Activated CD8-positive, alpha-beta T cell treated with anti-CD3 and anti-CD28 coated beads for 36 hours (primary cell): ENCODE results near the gene TMEM132D. TPM values are rescaled to one million over a fixed set of nuclear protein-coding genes. Genes with fewer than 3 reads are reported as not detected.

Experiments
- ATAC-seq: fragments of 200-7000 bp; cut with Tn5 transposase; one replicate; pipeline ENCODE4 v1.10.0; 2021; ENCODE audit warnings: mild to moderate bottlenecking, moderate library complexity
- CTCF ChIA-PET: fragments of 350-600 bp; sonication (Branson Sonifier 250); formaldehyde crosslinking; loops from one replicate; lab custom pipeline; 2021; ENCODE audit warnings: antibody characterized with exemption; lab: Charles Lee
- POLR2A ChIA-PET: fragments of 350-600 bp; sonication (Branson Sonifier 250); formaldehyde crosslinking; loops from one replicate; lab custom pipeline; 2021; ENCODE audit warnings: antibody characterized with exemption; lab: Charles Lee
- DNase-seq: peaks from one replicate; pipeline ENCODE4 v3.0.0-alpha.2; 2020
- H3K27ac Mint-ChIP-seq: one replicate; pipeline ENCODE4 v1.8.0; 2021; ENCODE audit warnings: mild to moderate bottlenecking, mixed read lengths
- H3K27me3 Mint-ChIP-seq: one replicate; pipeline ENCODE4 v1.8.0; 2021; ENCODE audit warnings: mixed read lengths
- H3K36me3 Mint-ChIP-seq: one replicate; pipeline ENCODE4 v1.8.0; 2021; ENCODE audit warnings: low read depth, mixed read lengths
- H3K4me1 Mint-ChIP-seq: one replicate; pipeline ENCODE4 v1.8.0; 2021; ENCODE audit warnings: low read depth, mixed read lengths
- H3K4me3 Mint-ChIP-seq: one replicate; pipeline ENCODE4 v1.8.0; 2021; ENCODE audit warnings: mild to moderate bottlenecking, moderate library complexity, mixed read lengths
- H3K9me3 Mint-ChIP-seq: one replicate; pipeline ENCODE4 v1.8.0; 2021; ENCODE audit warnings: mixed read lengths
- intact Hi-C: fragments of 100-400 bp; cut with micrococcal nuclease; formaldehyde crosslinking; loops from one replicate; pipeline ENCODE4 v1.10.0; 2022
- total RNA-seq, 2 experiments: library from RNA; stranded (reverse); gene quantifications; one replicate each; pipeline ENCODE4 v1.2.3, GENCODE V29; 2021
- TF ChIP-seq, protein P1 (sequence below): fragments of 200-600 bp; IDR thresholded peaks from one replicate; pipeline ENCODE4 v1.8.0; 2022; ENCODE audit warnings: antibody characterized with exemption, mild to moderate bottlenecking

Gene TMEM132D
- total RNA-seq, 2 experiments from 2014 or later, result not detected

DNA sequence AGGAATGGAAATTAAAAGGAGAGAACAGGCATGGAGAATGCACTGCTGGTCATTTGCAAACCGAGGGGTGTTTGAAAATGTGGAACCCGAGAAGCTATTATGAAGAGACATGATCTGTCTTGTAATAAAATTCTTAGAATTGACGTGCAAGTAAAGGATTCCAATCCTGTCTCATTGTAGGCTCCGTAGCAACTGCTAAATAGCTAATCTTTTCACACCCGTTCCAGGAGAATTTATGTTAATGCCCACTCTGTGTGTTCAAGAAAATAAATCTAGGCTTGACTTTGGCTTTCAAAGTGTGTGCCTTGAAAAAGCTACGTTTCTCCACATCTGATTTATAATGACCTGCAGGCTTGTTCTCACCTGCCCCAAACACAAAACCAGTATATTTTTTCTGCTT is 669.6 kb downstream of the TMEM132D start:
- Mint-ChIP-seq H3K27me3 (no peaks in the 10 kb centered on the region), H3K4me3 (no peak overlapping the region), H3K4me1 (no peaks in the 10 kb centered on the region), H3K27ac (no peak overlapping the region), H3K9me3 (peaks cover 7% of the 10 kb centered on the region), H3K36me3 (no peaks in the 10 kb centered on the region)
- TF ChIP-seq, protein P1, sequence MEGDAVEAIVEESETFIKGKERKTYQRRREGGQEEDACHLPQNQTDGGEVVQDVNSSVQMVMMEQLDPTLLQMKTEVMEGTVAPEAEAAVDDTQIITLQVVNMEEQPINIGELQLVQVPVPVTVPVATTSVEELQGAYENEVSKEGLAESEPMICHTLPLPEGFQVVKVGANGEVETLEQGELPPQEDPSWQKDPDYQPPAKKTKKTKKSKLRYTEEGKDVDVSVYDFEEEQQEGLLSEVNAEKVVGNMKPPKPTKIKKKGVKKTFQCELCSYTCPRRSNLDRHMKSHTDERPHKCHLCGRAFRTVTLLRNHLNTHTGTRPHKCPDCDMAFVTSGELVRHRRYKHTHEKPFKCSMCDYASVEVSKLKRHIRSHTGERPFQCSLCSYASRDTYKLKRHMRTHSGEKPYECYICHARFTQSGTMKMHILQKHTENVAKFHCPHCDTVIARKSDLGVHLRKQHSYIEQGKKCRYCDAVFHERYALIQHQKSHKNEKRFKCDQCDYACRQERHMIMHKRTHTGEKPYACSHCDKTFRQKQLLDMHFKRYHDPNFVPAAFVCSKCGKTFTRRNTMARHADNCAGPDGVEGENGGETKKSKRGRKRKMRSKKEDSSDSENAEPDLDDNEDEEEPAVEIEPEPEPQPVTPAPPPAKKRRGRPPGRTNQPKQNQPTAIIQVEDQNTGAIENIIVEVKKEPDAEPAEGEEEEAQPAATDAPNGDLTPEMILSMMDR, result no peak
- ChIA-PET CTCF (no interaction called here), POLR2A (no interaction called here)
- ATAC-seq (no peak), DNase-seq (no peak)
- intact Hi-C loops, result no loop called here

DNA sequence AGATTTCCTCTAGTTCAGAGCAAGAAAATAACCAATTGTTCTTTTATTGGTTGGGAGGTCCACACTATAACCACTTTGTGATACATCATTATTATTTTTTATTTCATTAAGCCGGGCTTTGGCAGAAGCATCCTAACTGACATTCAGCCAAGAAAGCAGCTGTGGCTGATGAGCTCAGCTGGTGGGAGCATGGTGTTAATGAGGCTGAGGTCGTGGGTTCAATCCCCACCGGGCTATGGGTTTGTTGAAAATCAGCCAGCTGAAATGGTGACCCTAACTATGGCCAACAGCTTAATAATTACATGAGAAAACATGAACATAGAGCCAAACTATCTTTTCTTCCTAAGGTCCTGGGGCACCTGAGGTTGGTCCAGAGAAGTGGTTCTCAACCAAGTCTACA is 672.3 kb downstream of the TMEM132D start:
- Mint-ChIP-seq H3K4me1 (no peaks in the 10 kb centered on the region), H3K4me3 (no peak overlapping the region), H3K27me3 (no peaks in the 10 kb centered on the region), H3K36me3 (no peaks in the 10 kb centered on the region), H3K9me3 (peaks cover 2% of the 10 kb centered on the region), H3K27ac (no peak overlapping the region)
- no peak for ATAC-seq
- ChIA-PET CTCF (no interaction called here), POLR2A (no interaction called here)
- TF ChIP-seq, protein P1, result no peak
- no peak for DNase-seq
- intact Hi-C loops, result no loop called here

DNA sequence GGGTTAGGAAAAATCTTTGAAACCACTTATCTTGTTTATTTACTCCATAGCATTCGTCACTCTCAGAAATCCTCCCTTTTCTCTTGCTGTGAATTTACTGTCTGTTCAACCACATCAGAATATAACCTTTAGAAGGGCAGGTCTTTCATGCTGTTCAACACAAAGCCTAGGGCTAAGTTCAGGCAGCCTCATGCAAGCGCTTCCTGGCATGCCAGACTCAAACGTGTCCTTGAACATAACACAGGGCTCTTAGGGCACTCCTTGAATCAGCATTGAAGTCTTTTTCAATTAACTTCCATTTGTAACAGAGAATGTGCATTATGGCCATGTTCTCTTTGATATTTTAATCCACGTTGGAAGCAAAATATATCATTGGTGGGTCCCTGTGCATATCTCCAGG is 672.8 kb downstream of the TMEM132D start:
- intact Hi-C loops, result no loop called here
- CTCF ChIA-PET, result no interaction called here
- no peaks in the 10 kb centered on the region for H3K36me3 Mint-ChIP-seq
- H3K4me3 Mint-ChIP-seq, result no peak overlapping the region
- DNase-seq (no peak), ATAC-seq (no peak)
- H3K27ac Mint-ChIP-seq, result no peak overlapping the region
- no peaks in the 10 kb centered on the region for H3K4me1 Mint-ChIP-seq
- H3K27me3 Mint-ChIP-seq, result no peaks in the 10 kb centered on the region
- POLR2A ChIA-PET, result no interaction called here
- TF ChIP-seq, protein P1, result no peak
- H3K9me3 Mint-ChIP-seq, result peaks cover 2% of the 10 kb centered on the region

DNA sequence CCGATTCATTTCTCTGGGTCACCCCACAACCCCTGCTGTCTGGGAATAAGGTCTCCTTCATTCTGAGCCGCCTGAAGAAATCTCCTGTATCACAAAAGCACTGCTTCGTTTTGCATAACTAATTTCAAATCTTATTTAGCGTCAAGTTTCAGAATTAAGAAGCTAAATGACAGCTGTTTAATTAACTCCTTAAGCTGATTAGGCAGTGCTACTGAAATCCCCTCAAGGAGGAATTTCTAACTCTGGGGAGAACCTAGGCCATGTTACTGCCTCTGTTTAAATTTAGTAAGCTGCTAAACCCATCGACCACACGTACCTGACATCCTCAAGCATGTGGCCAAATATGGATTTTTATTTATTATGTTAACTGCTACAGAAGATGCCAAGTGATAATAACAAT is 677.0 kb downstream of the TMEM132D start:
- TF ChIP-seq, protein P1, result no peak

DNA sequence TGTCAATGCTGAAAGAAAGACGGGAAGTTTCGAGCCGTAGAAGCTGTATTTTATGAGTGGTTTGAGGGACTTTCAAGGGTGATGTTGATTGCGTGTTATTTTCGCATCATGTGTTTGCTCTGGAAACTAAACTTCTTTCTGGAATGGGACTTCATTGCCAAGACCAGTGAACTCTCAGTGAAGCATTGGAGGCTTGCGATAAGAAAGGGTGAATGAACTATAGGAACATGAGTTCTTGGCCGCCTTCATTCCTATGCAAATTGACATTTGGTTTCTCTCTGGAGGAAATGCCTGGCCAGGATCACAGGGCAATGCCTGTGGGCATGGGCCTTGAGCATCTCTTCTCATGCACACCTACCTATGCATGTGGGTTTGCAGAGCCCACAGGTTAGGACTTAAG is 677.8 kb downstream of the TMEM132D start:
- intact Hi-C loops, result no loop called here
- Mint-ChIP-seq H3K36me3 (no peaks in the 10 kb centered on the region), H3K27me3 (no peaks in the 10 kb centered on the region), H3K4me1 (no peaks in the 10 kb centered on the region), H3K27ac (no peak overlapping the region), H3K4me3 (no peak overlapping the region), H3K9me3 (no peaks in the 10 kb centered on the region)
- ATAC-seq, result no peak
- DNase-seq, result no peak
- TF ChIP-seq, protein P1, result no peak
- ChIA-PET CTCF (no interaction called here), POLR2A (no interaction called here)

More for the DNA sequence above, 677.0 kb downstream of the TMEM132D start:
- DNase-seq, result no peak
- no peaks in the 10 kb centered on the region for H3K9me3 Mint-ChIP-seq
- ChIA-PET POLR2A (no interaction called here), CTCF (no interaction called here)
- no peak overlapping the region for H3K4me3 Mint-ChIP-seq
- intact Hi-C loops, result no loop called here
- H3K36me3 Mint-ChIP-seq, result no peaks in the 10 kb centered on the region
- H3K27me3 Mint-ChIP-seq, result no peaks in the 10 kb centered on the region
- H3K4me1 Mint-ChIP-seq, result no peaks in the 10 kb centered on the region
- ATAC-seq, result no peak
- no peak overlapping the region for H3K27ac Mint-ChIP-seq
